Stimulated activated CD4-positive, alpha-beta T cell treated with anti-CD3 and anti-CD28 coated beads, Interleukin-12 subunit alpha, Interleukin-12 subunit beta, amount 100 ng/mL, for 24 hours (primary cell): ENCODE results near the gene GADD45GIP1.
"Not testable (repeated sequence)": the region's sequence is repeated elsewhere in the genome, so short reads cannot be mapped to it uniquely, and the experiment has no call there.

Experiments
- DNase-seq, 2 experiments: peaks; one replicate each; pipeline ENCODE4 v3.0.0-alpha.2; 2020; ENCODE audit warnings: low read depth in 2 of 2

Gene GADD45GIP1

GRCh38 chr19:12940897-12941296 is 16.1 kb downstream of the GADD45GIP1 start:
- no peak for DNase-seq

GRCh38 chr19:12939975-12940423 is 17.0 kb downstream of the GADD45GIP1 start:
- no peak for DNase-seq

- no peak for DNase-seq
Observed at GRCh38 chr19:12938779-12939601, 18.0 kb downstream of the GADD45GIP1 start.

- DNase-seq, result peak; percentile 98 to 99
Observed at GRCh38 chr19:12937927-12938778, 18.9 kb downstream of the GADD45GIP1 start, which contains the start of gene CALR. Gene CALR, plus strand, starts transcription at chr19:12938609. Its CDS starts 71 bp downstream, at chr19:12938680.

- DNase-seq, result no peak
Observed at GRCh38 chr19:12937093-12937926, 19.7 kb downstream of the GADD45GIP1 start.

GRCh38 chr19:12936582-12936981 is 20.4 kb downstream of the GADD45GIP1 start:
- no peak for DNase-seq

GRCh38 chr19:12935071-12935470 is 22.0 kb downstream of the GADD45GIP1 start:
- no peak for DNase-seq

- DNase-seq, result peak; percentile 86 to 88
Observed at GRCh38 chr19:12933287-12934072, 23.5 kb downstream of the GADD45GIP1 start, which contains the start of gene FARSA. Gene FARSA, minus strand, starts transcription at chr19:12933711. Its CDS starts 15 bp downstream, at chr19:12933696.

- DNase-seq, result no peak
Observed at GRCh38 chr19:12932392-12933286, 24.4 kb downstream of the GADD45GIP1 start.

- no peak for DNase-seq
Observed at GRCh38 chr19:12930002-12930645, 26.9 kb downstream of the GADD45GIP1 start.

GRCh38 chr19:12924621-12925310 is 32.3 kb downstream of the GADD45GIP1 start:
- no peak for DNase-seq

GRCh38 chr19:12922959-12923358 is 34.1 kb downstream of the GADD45GIP1 start:
- no peak for DNase-seq

GRCh38 chr19:12921047-12921446 is 36.0 kb downstream of the GADD45GIP1 start:
- no peak for DNase-seq

- no peak for DNase-seq
Observed at GRCh38 chr19:12918253-12918652, 38.8 kb downstream of the GADD45GIP1 start.

GRCh38 chr19:12915860-12916259 is 41.2 kb downstream of the GADD45GIP1 start:
- DNase-seq, result not testable (repeated sequence)

- DNase-seq, result peak in 1 of 2 experiments; percentile 26
Observed at GRCh38 chr19:12913851-12914690, 43.0 kb downstream of the GADD45GIP1 start.

GRCh38 chr19:12913011-12913561 is 43.9 kb downstream of the GADD45GIP1 start:
- DNase-seq, result no peak
